HEK293 (cell line): ENCODE data around the gene ZNF79.

Experiments
- CTCF ChIA-PET: fragments of 350-600 bp; formaldehyde crosslinking; extraction: SDS; loops from one replicate; lab custom pipeline; 2021; ENCODE audit warnings: antibody characterized with exemption; lab: Yijun Ruan, JAX
- POLR2A ChIA-PET: fragments of 300-600 bp; formaldehyde crosslinking; extraction: SDS; loops from one replicate; lab custom pipeline; 2020; ENCODE audit warnings: antibody characterized with exemption, inconsistent platforms; lab: Yijun Ruan, JAX
- H3K27ac ChIP-seq: fragments of 200-500 bp; sonication (Bioruptor generic); 2 replicates; pipeline ENCODE4 v1.5.1; 2014; ENCODE audit warnings: low read depth, low read length, control low read depth, inconsistent platforms; ENCODE audit errors: extremely low read depth
- H3K36me3 ChIP-seq, 2 experiments: fragments of 200-500 bp in 1 of 2; sonication (Bioruptor generic) in 1 of 2; 1 replicate in 1 of 2; 2 replicates in 1 of 2; pipeline ENCODE4 v1.5.1; 2014 to 2017; ENCODE audit warnings: inconsistent platforms in 2 of 2, low read length in 2 of 2; ENCODE audit not compliant: control insufficient read depth in 2 of 2, insufficient read depth in 1 of 2
- H3K4me1 ChIP-seq: fragments of 200-500 bp; sonication (Bioruptor generic); 2 replicates; pipeline ENCODE4 v1.5.1; 2014; ENCODE audit warnings: mild to moderate bottlenecking, low read length, inconsistent platforms; ENCODE audit not compliant: control insufficient read depth, insufficient read depth
- H3K4me3 ChIP-seq: 2 replicates; pipeline ENCODE4 v1.5.1; 2011; ENCODE audit warnings: low read depth, mild to moderate bottlenecking, control low read depth, low read length, moderate library complexity
- H3K9me3 ChIP-seq: fragments of 200-500 bp; sonication (Bioruptor generic); 2 replicates; pipeline ENCODE4 v1.5.1; 2014; ENCODE audit warnings: low read depth, low read length, inconsistent platforms; ENCODE audit not compliant: control insufficient read depth, insufficient read depth
- GLI2 ChIP-seq: fragments of 450-650 bp; formaldehyde crosslinking; IDR thresholded peaks from 2 replicates; pipeline ENCODE4; 2017; ENCODE audit warnings: missing biosample characterization, missing genetic modification characterization, low read depth, borderline replicate concordance
- KLF17 ChIP-seq: fragments of 450-650 bp; formaldehyde crosslinking; IDR thresholded peaks from 2 replicates; pipeline ENCODE4 v1.5.1; 2016; ENCODE audit warnings: missing biosample characterization, missing genetic modification characterization
- MZF1 ChIP-seq: fragments of 450-650 bp; formaldehyde crosslinking; IDR thresholded peaks from 2 replicates; pipeline ENCODE4 v1.5.1; 2017; ENCODE audit warnings: missing biosample characterization, missing genetic modification characterization, borderline replicate concordance
- OSR2 ChIP-seq: fragments of 450-650 bp; formaldehyde crosslinking; IDR thresholded peaks from 2 replicates; pipeline ENCODE4 v1.5.1; 2016; ENCODE audit warnings: missing biosample characterization, missing genetic modification characterization
- PRDM1 ChIP-seq: fragments of 450-650 bp; formaldehyde crosslinking; IDR thresholded peaks from 2 replicates; pipeline ENCODE4; 2016; ENCODE audit warnings: missing biosample characterization, missing genetic modification characterization
- SP7 ChIP-seq: fragments of 450-650 bp; formaldehyde crosslinking; IDR thresholded peaks from 2 replicates; pipeline ENCODE4 v1.5.1; 2016; ENCODE audit warnings: missing biosample characterization, missing genetic modification characterization
- ZFP69B ChIP-seq: fragments of 450-650 bp; formaldehyde crosslinking; IDR thresholded peaks from 2 replicates; pipeline ENCODE4 v1.5.1; 2016; ENCODE audit warnings: missing biosample characterization, missing genetic modification characterization
- ZNF214 ChIP-seq: fragments of 450-650 bp; formaldehyde crosslinking; IDR thresholded peaks from 2 replicates; pipeline ENCODE4 v1.5.1; 2017; ENCODE audit warnings: missing biosample characterization, mild to moderate bottlenecking, missing genetic modification characterization, borderline replicate concordance
- ZNF239 ChIP-seq: fragments of 450-650 bp; formaldehyde crosslinking; IDR thresholded peaks from 2 replicates; pipeline ENCODE4 v1.5.1; 2016; ENCODE audit warnings: missing biosample characterization, missing genetic modification characterization
- ZNF274 ChIP-seq, 2 experiments: fragments of 200-500 bp in 1 of 2; fragments of 450-650 bp in 1 of 2; sonication (Bioruptor generic) in 1 of 2; formaldehyde crosslinking in 1 of 2; IDR thresholded peaks; 2 replicates each; pipeline versions ENCODE4 v1.5.1 to v1.6.1; 2014 to 2016; ENCODE audit warnings: borderline replicate concordance in 1 of 2, inconsistent platforms in 1 of 2, low read length in 1 of 2, missing biosample characterization in 1 of 2, missing genetic modification characterization in 1 of 2
- ZNF292 ChIP-seq: fragments of 450-650 bp; formaldehyde crosslinking; IDR thresholded peaks from 2 replicates; pipeline ENCODE4 v1.5.1; 2016; ENCODE audit warnings: low read depth, missing biosample characterization, missing genetic modification characterization, borderline replicate concordance
- ZNF335 ChIP-seq: fragments of 450-650 bp; formaldehyde crosslinking; conservative IDR thresholded peaks from 2 replicates; pipeline ENCODE4 v1.5.1; 2016; ENCODE audit warnings: missing biosample characterization, missing genetic modification characterization
- ZNF558 ChIP-seq: fragments of 450-650 bp; formaldehyde crosslinking; IDR thresholded peaks from 2 replicates; pipeline ENCODE4 v1.5.1; 2016; ENCODE audit warnings: missing biosample characterization, missing genetic modification characterization
- ZNF843 ChIP-seq: fragments of 450-650 bp; formaldehyde crosslinking; IDR thresholded peaks from 2 replicates; pipeline ENCODE4 v1.5.1; 2016; ENCODE audit warnings: missing biosample characterization, missing genetic modification characterization
- ZSCAN23 ChIP-seq: fragments of 450-650 bp; formaldehyde crosslinking; IDR thresholded peaks from 2 replicates; pipeline ENCODE4 v1.5.1; 2016; ENCODE audit warnings: missing biosample characterization, missing genetic modification characterization
- ZXDB ChIP-seq: fragments of 450-650 bp; formaldehyde crosslinking; IDR thresholded peaks from 2 replicates; pipeline ENCODE4 v1.5.1; 2016; ENCODE audit warnings: missing biosample characterization, missing genetic modification characterization
- TF ChIP-seq, protein P1 (sequence below): fragments of 450-650 bp; formaldehyde crosslinking; IDR thresholded peaks from 2 replicates; pipeline ENCODE4 v1.5.1; 2017; ENCODE audit warnings: missing biosample characterization, missing genetic modification characterization
- TF ChIP-seq, protein P2 (sequence below): fragments of 450-650 bp; formaldehyde crosslinking; IDR thresholded peaks from 2 replicates; pipeline ENCODE4 v1.5.1; 2016; ENCODE audit warnings: missing biosample characterization, missing genetic modification characterization
- TF ChIP-seq, protein P3 (sequence below): fragments of 450-650 bp; formaldehyde crosslinking; IDR thresholded peaks from 2 replicates; pipeline ENCODE4 v1.5.1; 2016; ENCODE audit warnings: missing biosample characterization, missing genetic modification characterization

Gene ZNF79

DNA sequence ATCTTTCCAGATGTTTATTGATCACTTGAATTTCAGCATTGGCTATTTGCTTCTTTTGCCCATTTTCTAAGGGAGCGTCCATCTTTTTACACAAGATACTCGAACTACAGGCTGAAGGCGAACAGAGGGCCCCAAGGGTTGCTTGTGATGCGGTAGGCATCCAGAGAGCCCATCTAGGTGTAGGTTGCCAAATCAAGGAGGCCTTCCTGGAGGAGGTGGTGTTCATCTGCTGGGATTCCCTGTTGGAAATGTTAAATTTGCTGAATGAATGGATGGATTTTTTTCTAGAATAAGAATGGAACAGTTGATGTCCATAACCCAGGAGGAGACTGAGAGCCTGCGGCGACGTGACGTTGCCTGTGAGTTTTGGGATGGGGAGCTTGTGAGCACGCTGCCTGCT, 58.5 kb downstream of the ZNF79 start:
- TF ChIP-seq ZNF843: no peak
- no peak for TF ChIP-seq ZSCAN23 (tag by site-specific recombination)
- no peak for TF ChIP-seq MZF1 (tag by site-specific recombination)
- TF ChIP-seq KLF17: no peak
- no peak for TF ChIP-seq ZNF239
- no peak for TF ChIP-seq ZNF292
- TF ChIP-seq, protein P1, sequence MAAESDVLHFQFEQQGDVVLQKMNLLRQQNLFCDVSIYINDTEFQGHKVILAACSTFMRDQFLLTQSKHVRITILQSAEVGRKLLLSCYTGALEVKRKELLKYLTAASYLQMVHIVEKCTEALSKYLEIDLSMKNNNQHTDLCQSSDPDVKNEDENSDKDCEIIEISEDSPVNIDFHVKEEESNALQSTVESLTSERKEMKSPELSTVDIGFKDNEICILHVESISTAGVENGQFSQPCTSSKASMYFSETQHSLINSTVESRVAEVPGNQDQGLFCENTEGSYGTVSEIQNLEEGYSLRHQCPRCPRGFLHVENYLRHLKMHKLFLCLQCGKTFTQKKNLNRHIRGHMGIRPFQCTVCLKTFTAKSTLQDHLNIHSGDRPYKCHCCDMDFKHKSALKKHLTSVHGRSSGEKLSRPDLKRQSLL: no peak
- TF ChIP-seq ZNF214: no peak
- no peak for TF ChIP-seq SP7 (tag by site-specific recombination)
- TF ChIP-seq OSR2 (tag by site-specific recombination): no peak
- TF ChIP-seq, protein P2, sequence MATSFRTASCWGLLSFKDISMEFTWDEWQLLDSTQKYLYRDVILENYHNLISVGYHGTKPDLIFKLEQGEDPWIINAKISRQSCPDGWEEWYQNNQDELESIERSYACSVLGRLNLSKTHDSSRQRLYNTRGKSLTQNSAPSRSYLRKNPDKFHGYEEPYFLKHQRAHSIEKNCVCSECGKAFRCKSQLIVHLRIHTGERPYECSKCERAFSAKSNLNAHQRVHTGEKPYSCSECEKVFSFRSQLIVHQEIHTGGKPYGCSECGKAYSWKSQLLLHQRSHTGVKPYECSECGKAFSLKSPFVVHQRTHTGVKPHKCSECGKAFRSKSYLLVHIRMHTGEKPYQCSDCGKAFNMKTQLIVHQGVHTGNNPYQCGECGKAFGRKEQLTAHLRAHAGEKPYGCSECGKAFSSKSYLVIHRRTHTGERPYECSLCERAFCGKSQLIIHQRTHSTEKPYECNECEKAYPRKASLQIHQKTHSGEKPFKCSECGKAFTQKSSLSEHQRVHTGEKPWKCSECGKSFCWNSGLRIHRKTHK (tag by site-specific recombination): no peak
- no peak for TF ChIP-seq ZXDB (tag by site-specific recombination)
- TF ChIP-seq GLI2: no peak
- no peak for TF ChIP-seq ZNF558 (tag by site-specific recombination)
- TF ChIP-seq ZNF335 (tag by site-specific recombination): no peak
- TF ChIP-seq ZFP69B (tag by site-specific recombination): no peak
- TF ChIP-seq, protein P3, sequence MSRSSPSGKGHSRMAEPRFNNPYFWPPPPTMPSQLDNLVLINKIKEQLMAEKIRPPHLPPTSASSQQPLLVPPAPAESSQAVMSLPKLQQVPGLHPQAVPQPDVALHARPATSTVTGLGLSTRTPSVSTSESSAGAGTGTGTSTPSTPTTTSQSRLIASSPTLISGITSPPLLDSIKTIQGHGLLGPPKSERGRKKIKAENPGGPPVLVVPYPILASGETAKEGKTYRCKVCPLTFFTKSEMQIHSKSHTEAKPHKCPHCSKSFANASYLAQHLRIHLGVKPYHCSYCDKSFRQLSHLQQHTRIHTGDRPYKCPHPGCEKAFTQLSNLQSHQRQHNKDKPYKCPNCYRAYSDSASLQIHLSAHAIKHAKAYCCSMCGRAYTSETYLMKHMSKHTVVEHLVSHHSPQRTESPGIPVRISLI (tag by site-specific recombination): no peak
- CTCF ChIA-PET: interaction anchor here (0.6 to 0.7 kb wide), 2 partner anchors 80 to 220 kb away, joined by 3 read pairs; no protein-coding TSS in a partner anchor
- POLR2A ChIA-PET: interaction anchor here (0.7 kb wide), 2 partner anchors 84 to 269 kb away, joined by 7 to 8 read pairs; no protein-coding TSS in a partner anchor
- no peak overlapping the region for H3K4me3 ChIP-seq
- H3K36me3 ChIP-seq: peaks cover 0 to 65% of the 10 kb centered on the region in 2 experiments; a peak in 2 of 3 replicates
- H3K27ac ChIP-seq: no peak overlapping the region
- H3K4me1 ChIP-seq: no peaks in the 10 kb centered on the region
- H3K9me3 ChIP-seq: no peaks in the 10 kb centered on the region

DNA sequence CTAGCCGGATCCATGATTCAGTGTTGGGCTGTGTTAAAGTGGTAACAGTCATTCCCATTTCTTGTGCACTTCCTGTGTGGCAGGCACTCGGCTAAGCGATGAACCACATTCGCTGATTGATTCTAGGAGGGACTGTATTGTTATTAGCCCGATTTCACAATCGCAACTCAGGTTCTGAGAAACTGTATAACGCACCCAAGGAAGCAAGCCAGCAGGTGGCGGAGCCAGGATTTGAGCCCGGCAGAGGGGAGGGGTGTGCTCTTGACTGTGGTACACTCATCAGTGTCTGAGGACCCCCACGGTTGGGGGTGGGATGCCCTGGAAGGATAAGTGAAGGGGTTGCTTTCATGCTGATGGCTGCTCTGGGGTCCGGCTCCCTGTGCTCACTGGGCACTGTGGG, 61.8 kb downstream of the ZNF79 start:
- POLR2A ChIA-PET: no interaction called here
- Histone ChIP-seq H3K4me1 (no peaks in the 10 kb centered on the region), H3K36me3 (peaks cover 0 to 53% of the 10 kb centered on the region in 2 experiments; a peak in 2 of 3 replicates), H3K4me3 (no peak overlapping the region), H3K9me3 (no peaks in the 10 kb centered on the region), H3K27ac (no peak overlapping the region)
- no peak for TF ChIP-seq PRDM1 (tag by site-specific recombination)
- TF ChIP-seq ZNF274 (IDR thresholded peaks at IDR 0.05; ENCODE audit: low read length): no peak
- TF ChIP-seq ZNF274 (tag by site-specific recombination; IDR thresholded peaks at IDR 0.05; ENCODE audit: borderline replicate concordance): no peak
- CTCF ChIA-PET: no interaction called here
